CD1c-positive myeloid dendritic cell (primary cell): ENCODE data around the gene PDCD7.
"Not testable (repeated sequence)": the region's sequence is repeated elsewhere in the genome, so short reads cannot be mapped to it uniquely, and the experiment has no call there.

Source experiments
- DNase-seq: peaks from one replicate; pipeline ENCODE4 v3.0.0-alpha.2; 2016; ENCODE audit errors: extremely low spot score

PDCD7 gene

GRCh38 chr15:65133548-65134200, at the start of gene PDCD7:
Gene PDCD7, minus strand, starts transcription at chr15:65133808. Its CDS starts 27 bp downstream, at chr15:65133781.
- DNase-seq, result peak; percentile 93

GRCh38 chr15:65182538-65182937, 48.9 kb upstream of the PDCD7 start:
- DNase-seq, result no peak

GRCh38 chr15:65181582-65182353, 48.2 kb upstream of the PDCD7 start:
- DNase-seq, result not testable (repeated sequence)

- DNase-seq, result no peak
These were observed 46.6 kb upstream of the PDCD7 start for GRCh38 chr15:65180167-65180566.

- DNase-seq, result no peak
These were observed 44.3 kb upstream of the PDCD7 start for GRCh38 chr15:65177901-65178300.

- no peak for DNase-seq
These were observed 42.4 kb upstream of the PDCD7 start for GRCh38 chr15:65176056-65176455.

- DNase-seq, result no peak
These were observed 41.9 kb upstream of the PDCD7 start for GRCh38 chr15:65175511-65175910.

- no peak for DNase-seq
These were observed 40.9 kb upstream of the PDCD7 start for GRCh38 chr15:65174509-65174908.

GRCh38 chr15:65172531-65172930, 38.9 kb upstream of the PDCD7 start:
- DNase-seq, result no peak

- DNase-seq, result no peak
These were observed 37.8 kb upstream of the PDCD7 start for GRCh38 chr15:65171428-65171827.

- DNase-seq, result no peak
These were observed 32.3 kb upstream of the PDCD7 start for GRCh38 chr15:65165875-65166274.

GRCh38 chr15:65164139-65164538, 30.5 kb upstream of the PDCD7 start:
- DNase-seq, result no peak

- DNase-seq, result no peak
These were observed 29.4 kb upstream of the PDCD7 start for GRCh38 chr15:65163041-65163440.

GRCh38 chr15:65156692-65157091, 23.1 kb upstream of the PDCD7 start:
- DNase-seq, result no peak

GRCh38 chr15:65154720-65155119, 21.1 kb upstream of the PDCD7 start:
- DNase-seq, result no peak

GRCh38 chr15:65147902-65148301, 14.3 kb upstream of the PDCD7 start:
- DNase-seq, result no peak

GRCh38 chr15:65146438-65146837, 12.8 kb upstream of the PDCD7 start:
- DNase-seq, result no peak

GRCh38 chr15:65138631-65139030, 5.0 kb upstream of the PDCD7 start:
- not testable (repeated sequence) for DNase-seq

- DNase-seq, result not testable (repeated sequence)
These were observed 4.3 kb upstream of the PDCD7 start for GRCh38 chr15:65137893-65138292.

- DNase-seq, result not testable (repeated sequence)
These were observed 3.5 kb upstream of the PDCD7 start for GRCh38 chr15:65137089-65137488.

- DNase-seq, result no peak
These were observed 930 bp upstream of the PDCD7 start for GRCh38 chr15:65134538-65134937.

GRCh38 chr15:65132878-65133547, 595 bp downstream of the PDCD7 start:
- peak; percentile 65 for DNase-seq

GRCh38 chr15:65130941-65131340, 2.7 kb downstream of the PDCD7 start:
- no peak for DNase-seq
